ENCODE measurements around the gene CBR4.

GRCh38 chr4:168960716-168961115, 49.3 kb downstream of the CBR4 start:
- TF ChIP-seq, protein P1, sequence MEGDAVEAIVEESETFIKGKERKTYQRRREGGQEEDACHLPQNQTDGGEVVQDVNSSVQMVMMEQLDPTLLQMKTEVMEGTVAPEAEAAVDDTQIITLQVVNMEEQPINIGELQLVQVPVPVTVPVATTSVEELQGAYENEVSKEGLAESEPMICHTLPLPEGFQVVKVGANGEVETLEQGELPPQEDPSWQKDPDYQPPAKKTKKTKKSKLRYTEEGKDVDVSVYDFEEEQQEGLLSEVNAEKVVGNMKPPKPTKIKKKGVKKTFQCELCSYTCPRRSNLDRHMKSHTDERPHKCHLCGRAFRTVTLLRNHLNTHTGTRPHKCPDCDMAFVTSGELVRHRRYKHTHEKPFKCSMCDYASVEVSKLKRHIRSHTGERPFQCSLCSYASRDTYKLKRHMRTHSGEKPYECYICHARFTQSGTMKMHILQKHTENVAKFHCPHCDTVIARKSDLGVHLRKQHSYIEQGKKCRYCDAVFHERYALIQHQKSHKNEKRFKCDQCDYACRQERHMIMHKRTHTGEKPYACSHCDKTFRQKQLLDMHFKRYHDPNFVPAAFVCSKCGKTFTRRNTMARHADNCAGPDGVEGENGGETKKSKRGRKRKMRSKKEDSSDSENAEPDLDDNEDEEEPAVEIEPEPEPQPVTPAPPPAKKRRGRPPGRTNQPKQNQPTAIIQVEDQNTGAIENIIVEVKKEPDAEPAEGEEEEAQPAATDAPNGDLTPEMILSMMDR (IDR thresholded peaks at IDR 0.05): no peak
- TF ChIP-seq POLR2A (IDR thresholded peaks at IDR 0.05): no peak
